GM21717 (cell line): ENCODE data around the gene SIVA1.

Experiments
- ATAC-seq: cut with Tn5 transposase; IDR thresholded peaks from one replicate; pipeline ENCODE4 v1.9.1; 2021; ENCODE audit warnings: mild to moderate bottlenecking, moderate library complexity; ENCODE audit not compliant: unreplicated experiment

Gene SIVA1

GRCh38 chr14:104770851-104771272, 17.9 kb downstream of the SIVA1 start:
- ATAC-seq, result no peak

GRCh38 chr14:104771374-104771773, 18.4 kb downstream of the SIVA1 start:
- ATAC-seq, result no peak

DNA sequence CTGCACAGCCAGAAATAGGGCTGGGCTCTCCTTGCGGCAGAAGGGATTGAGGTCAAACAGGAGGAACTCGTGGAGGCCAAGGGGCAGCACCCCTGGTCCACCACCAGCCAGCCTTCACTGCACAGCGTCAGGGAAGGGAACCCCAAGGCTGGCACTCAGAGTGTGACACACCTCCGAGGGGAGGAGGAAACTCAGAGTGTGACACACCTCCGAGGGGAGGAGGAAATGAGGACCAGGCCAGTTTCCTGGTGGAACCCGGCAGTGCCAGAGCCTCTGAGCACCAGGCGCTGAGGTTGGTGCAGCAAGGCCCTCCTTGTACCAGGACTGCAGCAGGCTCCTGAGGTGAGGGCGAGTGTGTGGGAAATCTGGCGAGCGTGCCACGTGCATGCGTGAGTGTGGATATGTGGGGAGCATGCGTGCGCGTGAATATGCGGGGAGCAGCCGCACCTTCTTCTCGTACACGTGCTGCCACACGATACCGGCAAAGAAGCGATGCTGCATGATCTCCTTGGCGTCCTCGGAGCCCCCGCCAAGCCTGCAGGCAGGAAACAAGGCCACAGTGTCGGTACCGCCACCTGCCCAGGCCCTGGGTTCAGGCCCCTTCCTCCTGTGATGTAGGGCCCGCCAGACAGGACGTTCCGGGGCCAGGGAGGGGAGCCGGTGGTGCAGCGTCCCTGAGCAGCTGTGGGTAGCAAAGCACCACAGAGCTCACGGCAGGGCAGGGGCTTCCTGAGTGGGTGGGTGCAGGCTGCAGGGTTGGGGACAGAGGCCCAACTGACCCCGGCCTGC, 19.2 kb downstream of the SIVA1 start:
- no peak for ATAC-seq

GRCh38 chr14:104772707-104773504, 20.0 kb downstream of the SIVA1 start:
- no peak for ATAC-seq

GRCh38 chr14:104773505-104774452, 20.8 kb downstream of the SIVA1 start:
- ATAC-seq, result no peak

- ATAC-seq, result no peak
Observed at GRCh38 chr14:104774453-104775072, 21.6 kb downstream of the SIVA1 start.

- ATAC-seq, result no peak
Observed at GRCh38 chr14:104775073-104775489, 22.1 kb downstream of the SIVA1 start.

- no peak for ATAC-seq
Observed at GRCh38 chr14:104776481-104776880, 23.5 kb downstream of the SIVA1 start.

- ATAC-seq, result no peak
Observed at GRCh38 chr14:104776961-104777807, 24.2 kb downstream of the SIVA1 start.

DNA sequence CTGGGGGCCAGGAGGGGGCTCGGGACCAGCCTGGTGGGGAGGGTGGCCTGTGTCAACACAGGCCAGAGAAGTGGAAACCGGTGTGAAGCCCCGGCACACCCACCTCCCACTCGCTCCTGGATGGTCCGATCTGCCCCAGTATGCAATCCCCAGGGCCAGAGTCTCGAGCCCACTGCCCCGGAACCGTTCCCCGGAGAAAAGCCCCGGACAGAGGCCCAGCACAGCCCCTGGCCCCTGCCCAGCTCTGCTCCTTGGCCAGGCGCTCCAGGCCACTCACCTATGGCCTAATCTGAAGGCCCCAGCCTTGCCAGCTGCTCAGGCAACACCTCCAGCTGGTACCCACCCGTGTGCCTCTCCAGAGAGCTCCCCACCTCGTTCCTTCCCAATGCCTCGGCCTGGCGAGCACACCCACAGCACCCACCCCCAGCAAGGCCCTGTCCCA, 24.9 kb downstream of the SIVA1 start:
- ATAC-seq, result no peak

DNA sequence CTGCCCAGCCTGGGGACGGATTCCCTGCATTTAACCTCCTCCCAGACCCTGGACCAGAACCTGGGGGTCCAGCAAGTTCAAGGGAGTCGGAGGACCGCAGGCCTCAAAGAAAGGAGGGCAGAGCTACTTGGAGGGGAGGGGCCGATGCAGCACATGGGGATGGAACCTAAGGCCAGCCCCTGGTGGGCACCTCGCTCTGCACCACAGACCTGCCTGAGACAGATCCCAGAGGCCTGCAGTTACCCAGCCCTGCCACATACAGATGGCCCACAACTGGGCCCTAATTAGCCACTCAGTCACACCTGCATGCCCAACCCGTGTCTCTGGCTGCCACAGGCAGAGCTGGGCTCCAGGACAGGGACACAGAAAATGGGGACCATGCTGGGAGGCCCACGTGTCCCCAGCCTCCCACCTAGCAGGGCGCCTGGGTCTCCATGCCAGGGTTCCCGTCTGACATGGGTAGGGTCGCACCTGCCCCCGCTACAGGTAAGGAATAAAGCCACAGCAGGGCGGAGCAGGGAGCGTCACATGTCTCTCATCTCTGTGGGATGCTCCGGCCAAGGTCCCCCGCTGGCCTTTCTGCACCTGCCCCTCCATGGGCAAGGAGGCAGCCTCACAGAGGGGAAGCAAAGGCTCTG, 25.9 kb downstream of the SIVA1 start:
- ATAC-seq, result no peak

GRCh38 chr14:104779776-104780512, 27.0 kb downstream of the SIVA1 start:
- no peak for ATAC-seq

GRCh38 chr14:104780513-104781030, 27.6 kb downstream of the SIVA1 start:
- ATAC-seq, result no peak

DNA sequence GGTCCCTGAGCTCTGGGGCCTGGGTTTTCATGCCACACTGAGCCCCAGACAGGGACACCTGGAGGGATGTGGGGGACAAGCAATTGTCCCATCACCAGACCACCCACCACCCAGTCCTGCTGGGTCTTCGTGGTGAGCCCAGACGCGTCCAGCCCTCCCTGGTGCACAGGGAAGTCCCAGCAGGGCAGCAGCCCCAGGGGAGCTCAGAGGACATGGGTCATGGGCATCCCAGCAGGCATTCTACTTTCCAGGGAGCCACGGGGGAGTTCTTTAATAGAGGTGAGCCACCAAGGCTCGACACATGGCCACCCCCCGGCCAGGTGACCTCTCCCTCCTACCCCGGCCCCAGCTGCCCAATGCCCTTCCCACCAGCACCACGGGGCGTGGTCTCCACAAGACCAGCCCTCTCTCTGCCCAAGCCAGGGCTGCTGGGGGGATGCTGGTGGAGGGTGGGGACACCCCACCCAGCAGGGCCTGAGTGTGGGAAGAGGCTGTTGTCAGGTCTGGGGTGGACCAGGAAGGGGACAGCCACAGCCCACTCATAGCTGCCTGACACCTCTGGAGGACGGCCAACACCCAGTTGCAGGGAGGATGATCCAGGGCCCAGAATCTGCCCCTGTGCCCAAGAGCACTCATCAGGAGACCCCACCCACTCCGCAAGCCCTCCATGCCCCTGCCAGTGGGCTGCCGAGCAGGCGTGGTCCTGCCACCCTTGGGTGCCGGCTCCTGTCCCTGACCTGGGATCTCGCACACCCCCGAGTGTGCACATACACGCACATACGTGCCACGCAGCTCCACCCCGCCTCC, 28.5 kb downstream of the SIVA1 start:
- ATAC-seq, result no peak

GRCh38 chr14:104782086-104782807, 29.3 kb downstream of the SIVA1 start:
- ATAC-seq, result no peak

DNA sequence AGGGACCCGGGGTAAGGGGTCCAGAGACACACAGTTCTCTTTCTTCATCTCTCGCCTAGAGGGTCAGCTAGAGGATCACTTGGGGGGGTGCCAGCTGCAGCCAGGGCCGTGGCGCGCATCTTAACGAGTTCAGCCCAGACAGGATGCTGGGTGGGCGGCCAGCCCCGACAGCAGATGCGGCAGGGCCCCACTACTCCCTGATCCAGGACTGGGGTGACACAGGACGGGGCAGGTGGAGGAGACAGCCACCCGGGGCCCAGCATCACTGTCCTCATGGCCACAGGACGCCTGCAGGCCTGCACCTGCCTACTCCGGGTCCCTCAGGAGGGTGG, 29.8 kb downstream of the SIVA1 start:
- ATAC-seq, result no peak
